IMR-90 (cell line): ENCODE data around the gene HPGDS. TPM values are rescaled to one million over a fixed set of nuclear protein-coding genes. Genes with fewer than 3 reads are reported as not detected.

Source experiments
- ATAC-seq: fragments of 200-7000 bp; cut with Tn5 transposase; 2 replicates; pipeline ENCODE4 v1.9.1; 2020; ENCODE audit warnings: low read depth, mild to moderate bottlenecking, moderate library complexity
- BruUV-seq: library from RNA; stranded (reverse); fragments of 400-500 nt; replicated peaks from 2 replicates; lab custom pipeline; 2021; lab: Mats Ljungman, UMichigan
- CTCF ChIA-PET: fragments of 300-600 bp; formaldehyde crosslinking; extraction: SDS; loops from one replicate; lab custom pipeline; 2021; ENCODE audit warnings: antibody characterized with exemption; lab: Yijun Ruan, JAX
- POLR2A ChIA-PET: fragments of 300-600 bp; sonication (Branson Sonifier 250); formaldehyde crosslinking; loops from one replicate; lab custom pipeline; 2022; ENCODE audit warnings: antibody characterized with exemption; ENCODE audit not compliant: unreplicated experiment; lab: Charles Lee
- DNase-seq: peaks from one replicate; pipeline ENCODE4 v3.0.0; 2013
- H2AFZ ChIP-seq: replicated peaks from 2 replicates; pipeline ENCODE3; 2013; ENCODE audit warnings: low read length, mild to moderate bottlenecking; ENCODE audit not compliant: poor library complexity
- H2AK5ac ChIP-seq: 2 replicates; pipeline ENCODE4 v1.6.1; 2013; ENCODE audit warnings: low read depth, low read length, inconsistent platforms
- H2AK9ac ChIP-seq: replicated peaks from 2 replicates; pipeline ENCODE3; 2013; ENCODE audit warnings: mild to moderate bottlenecking, low read depth, low read length, moderate library complexity; ENCODE audit not compliant: poor library complexity
- H2BK120ac ChIP-seq: 2 replicates; pipeline ENCODE4 v1.6.1; 2013; ENCODE audit warnings: low read depth, low read length, inconsistent platforms
- H2BK15ac ChIP-seq: 3 replicates; pipeline ENCODE4 v1.6.1; 2013; ENCODE audit warnings: low read depth, low read length, inconsistent platforms
- H2BK20ac ChIP-seq: 2 replicates; pipeline ENCODE4 v1.6.1; 2013; ENCODE audit warnings: low read depth, mild to moderate bottlenecking, inconsistent platforms, low read length, moderate library complexity
- H2BK5ac ChIP-seq: 2 replicates; pipeline ENCODE4 v1.6.1; 2013; ENCODE audit warnings: mild to moderate bottlenecking, low read depth, low read length, inconsistent platforms; ENCODE audit not compliant: poor library complexity, severe bottlenecking
- H3K14ac ChIP-seq: replicated peaks from 2 replicates; pipeline ENCODE4 v1.6.1; 2013; ENCODE audit warnings: low read depth, low read length, inconsistent platforms
- H3K18ac ChIP-seq: 2 replicates; pipeline ENCODE4 v1.6.1; 2013; ENCODE audit warnings: low read depth, low read length, control low read depth
- H3K23ac ChIP-seq: 2 replicates; pipeline ENCODE4 v1.6.1; 2013; ENCODE audit warnings: low read depth, low read length, inconsistent platforms
- H3K27ac ChIP-seq: 2 replicates; pipeline ENCODE4 v1.5.1; 2013; ENCODE audit warnings: mild to moderate bottlenecking, control low read depth, low read length; ENCODE audit not compliant: insufficient read depth
- H3K27me3 ChIP-seq: 2 replicates; pipeline ENCODE4 v1.6.1; 2013; ENCODE audit warnings: low read length; ENCODE audit not compliant: control insufficient read depth, insufficient read depth
- H3K36me3 ChIP-seq: 2 replicates; pipeline ENCODE4 v1.6.1; 2013; ENCODE audit warnings: low read length, mixed read lengths; ENCODE audit not compliant: control insufficient read depth, insufficient read depth
- H3K4ac ChIP-seq: 2 replicates; pipeline ENCODE4 v1.6.1; 2013; ENCODE audit warnings: low read depth, low read length, inconsistent platforms
- H3K4me1 ChIP-seq: 2 replicates; pipeline ENCODE4 v1.6.1; 2013; ENCODE audit warnings: low read length, mixed read lengths; ENCODE audit not compliant: control insufficient read depth, insufficient read depth
- H3K4me2 ChIP-seq: 2 replicates; pipeline ENCODE4 v1.6.1; 2013; ENCODE audit warnings: low read depth, mild to moderate bottlenecking, control low read depth, low read length, moderate library complexity
- H3K4me3 ChIP-seq: 2 replicates; pipeline ENCODE4 v1.5.1; 2013; ENCODE audit warnings: low read depth, mild to moderate bottlenecking, control low read depth, low read length, moderate library complexity; ENCODE audit not compliant: insufficient read depth
- H3K56ac ChIP-seq: 2 replicates; pipeline ENCODE4 v1.6.1; 2013; ENCODE audit warnings: low read length, inconsistent platforms; ENCODE audit not compliant: insufficient read depth; ENCODE audit errors: extremely low read depth
- H3K79me1 ChIP-seq, 2 experiments: 2 replicates each; pipeline ENCODE4 v1.6.1; 2013; ENCODE audit warnings: low read length in 2 of 2, inconsistent platforms in 1 of 2, low read depth in 1 of 2
- H3K9ac ChIP-seq: 2 replicates; pipeline ENCODE4 v1.6.1; 2013; ENCODE audit warnings: low read depth, low read length, control low read depth
- H3K9me1 ChIP-seq: 2 replicates; pipeline ENCODE4 v1.6.1; 2013; ENCODE audit warnings: low read length, inconsistent platforms; ENCODE audit not compliant: insufficient read depth
- H3K9me3 ChIP-seq: 2 replicates; pipeline ENCODE4 v1.6.1; 2013; ENCODE audit warnings: low read length; ENCODE audit not compliant: control insufficient read depth, insufficient read depth
- H4K20me1 ChIP-seq: 2 replicates; pipeline ENCODE4 v1.6.1; 2013; ENCODE audit warnings: low read length, inconsistent platforms; ENCODE audit not compliant: insufficient read depth
- H4K5ac ChIP-seq: 2 replicates; pipeline ENCODE4 v1.6.1; 2013; ENCODE audit warnings: mild to moderate bottlenecking, low read depth, low read length, control low read depth
- H4K8ac ChIP-seq, 2 experiments: 2 replicates each; pipeline ENCODE4 v1.6.1; 2013; ENCODE audit warnings: low read depth in 2 of 2, low read length in 2 of 2, control low read depth in 1 of 2, inconsistent platforms in 1 of 2
- H4K91ac ChIP-seq: 2 replicates; pipeline ENCODE4 v1.6.1; 2013; ENCODE audit warnings: low read depth, low read length, inconsistent platforms; ENCODE audit not compliant: insufficient read depth
- CEBPB ChIP-seq: IDR thresholded peaks from 2 replicates; pipeline ENCODE4 v1.6.1; 2012; ENCODE audit warnings: low read depth, low read length, improper control_type of control experiment
- ELK1 ChIP-seq: fragments of 150-350 bp; IDR thresholded peaks from 2 replicates; pipeline ENCODE4 v1.6.1; 2016; ENCODE audit warnings: low read depth, mild to moderate bottlenecking, low read length, moderate library complexity, borderline replicate concordance
- MAFK ChIP-seq: IDR thresholded peaks from 2 replicates; pipeline ENCODE4 v1.6.1; 2012; ENCODE audit warnings: low read depth, low read length, improper control_type of control experiment
- MXI1 ChIP-seq: IDR thresholded peaks from 2 replicates; pipeline ENCODE4 v1.6.1; 2012; ENCODE audit warnings: low read depth, mild to moderate bottlenecking, low read length, moderate library complexity, borderline replicate concordance
- NFE2L2 ChIP-seq: fragments of 150-350 bp; IDR thresholded peaks from 2 replicates; pipeline ENCODE4 v1.6.1; 2016; ENCODE audit warnings: low read depth, mild to moderate bottlenecking, low read length
- RCOR1 ChIP-seq: IDR thresholded peaks from 2 replicates; pipeline ENCODE4 v1.6.1; 2012; ENCODE audit warnings: mild to moderate bottlenecking, low read length, improper control_type of control experiment; ENCODE audit not compliant: insufficient replicate concordance
- RFX5 ChIP-seq: IDR thresholded peaks from 2 replicates; pipeline ENCODE4 v1.8.0; 2012; ENCODE audit warnings: low read depth, mild to moderate bottlenecking, low read length, moderate library complexity
- WGBS, 2 experiments: methylation state at CpG; one replicate each; pipeline versions ENCODE4 v1.1.5 to v1.1.7; 2013; ENCODE audit warnings: missing lambda C conversion rate in 2 of 2; ENCODE audit not compliant: insufficient read length in 1 of 2; ENCODE audit errors: extremely low coverage in 2 of 2; 5-methylcytosine and 5-hydroxymethylcytosine counted together
- dilution Hi-C: fragments of 300-500 bp; cut with HindIII; formaldehyde crosslinking; loops from one replicate; pipeline ENCODE4 v1.14.3; 2018; ENCODE audit warnings: low sequenced_read_pairs; ENCODE audit not compliant: unreplicated experiment
- in situ Hi-C: fragments of 300-500 bp; cut with MboI; formaldehyde crosslinking; loops from 3 replicates; pipeline ENCODE4 v1.14.3; 2019; ENCODE audit warnings: low sequenced_read_pairs, inconsistent platforms, mixed read lengths
- intact Hi-C: fragments of 100-400 bp; cut with micrococcal nuclease; formaldehyde crosslinking; loops from 2 replicates; pipeline ENCODE4 v1.10.0; 2022
- polyA plus RNA-seq, 3 experiments: library from polyadenylated mRNA; depleted of rRNA; stranded (reverse); fragments of >200 nt; gene quantifications; 2 replicates each; pipeline ENCODE4 v1.2.3, GENCODE V29; 2012; ENCODE audit warnings: low replicate concordance in 1 of 3
- total RNA-seq: library from RNA; depleted of rRNA; stranded (reverse); fragments of >200 nt; gene quantifications from 2 replicates; pipeline ENCODE4 v1.2.3, GENCODE V29; 2012

Gene HPGDS
- total and polyA plus RNA-seq, 2 of the 4 experiments (the other 2 are of a cell fraction) = not detected

- Histone ChIP-seq H2BK20ac (no peak overlapping the region), H3K4me2 (no peak overlapping the region), H3K79me1 (no peaks in the 10 kb centered on the region), H3K27ac (no peak overlapping the region), H3K14ac (no peak overlapping the region), H4K5ac (no peak overlapping the region), H4K20me1 (no peaks in the 10 kb centered on the region), H3K4ac (no peak overlapping the region), H3K9ac (no peak overlapping the region), H3K9me3 (no peaks in the 10 kb centered on the region), H3K23ac (no peak overlapping the region), H4K8ac (no peak overlapping the region), H2AK5ac (no peak overlapping the region), H3K36me3 (no peaks in the 10 kb centered on the region), H3K4me1 (no peaks in the 10 kb centered on the region), H3K18ac (no peak overlapping the region), H3K56ac (no peak overlapping the region), H3K4me3 (no peak overlapping the region), H4K91ac (no peak overlapping the region), H2AK9ac (no peak overlapping the region), H3K27me3 (peaks cover 4% of the 10 kb centered on the region; the same call in 1 of the 2 replicates), H3K9me1 (no peaks in the 10 kb centered on the region), H2BK15ac (no peak overlapping the region), H2AFZ (no peak overlapping the region), H2BK5ac (no peak overlapping the region), H2BK120ac (no peak overlapping the region)
- ChIA-PET CTCF (no interaction called here), POLR2A (no interaction called here)
- dilution Hi-C loops = no loop called here
- DNase-seq (peak; percentile 27), ATAC-seq (no peak)
- BruUV-seq = no TSS peak
- in situ Hi-C loops = no loop called here
- no peak for TF ChIP-seq RCOR1
- no peak for TF ChIP-seq ELK1
- TF ChIP-seq CEBPB = no peak
- TF ChIP-seq MXI1 = no peak
- no peak for TF ChIP-seq RFX5
- no peak for TF ChIP-seq MAFK
- no peak for TF ChIP-seq NFE2L2
- intact Hi-C loops = no loop called here
- no CpG with 5 or more reads among the region's 2 CpGs for WGBS, 2 experiments
Observed at GRCh38 chr4:94357624-94358023, 15.0 kb upstream of the HPGDS start.
